NCI-H1694 treated with DMSO at 0.1 percent for 48 hours (cell line): Measurements from ENCODE around the gene CDKAL1.
"Not testable (repeated sequence)": the region's sequence is repeated elsewhere in the genome, so short reads cannot be mapped to it uniquely, and the experiment has no call there.

ENCODE experiments used
- DNase-seq: peaks from one replicate; lab custom pipeline; 2025; lab: John Stamatoyannopoulos, UW

Gene CDKAL1

DNA sequence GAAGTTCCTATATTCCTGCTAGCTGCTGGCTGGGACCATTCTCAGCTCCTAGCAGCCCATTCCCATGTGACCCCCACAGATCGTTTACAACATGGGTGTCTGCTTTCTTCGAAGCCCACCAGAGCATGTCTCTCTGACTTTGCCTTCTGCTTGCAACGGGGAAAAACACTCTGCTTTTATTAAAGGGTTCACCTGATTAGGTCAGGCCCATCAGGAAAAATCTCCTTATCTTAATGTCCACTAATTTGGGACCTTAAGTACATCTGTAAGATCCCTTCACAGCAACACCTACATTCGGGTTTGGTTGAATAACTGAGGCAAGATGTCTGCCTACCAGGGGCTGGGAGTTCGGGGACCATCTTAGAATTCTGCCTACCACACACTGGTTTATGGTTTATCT is 496.9 kb downstream of the CDKAL1 start:
- no peak for DNase-seq

DNA sequence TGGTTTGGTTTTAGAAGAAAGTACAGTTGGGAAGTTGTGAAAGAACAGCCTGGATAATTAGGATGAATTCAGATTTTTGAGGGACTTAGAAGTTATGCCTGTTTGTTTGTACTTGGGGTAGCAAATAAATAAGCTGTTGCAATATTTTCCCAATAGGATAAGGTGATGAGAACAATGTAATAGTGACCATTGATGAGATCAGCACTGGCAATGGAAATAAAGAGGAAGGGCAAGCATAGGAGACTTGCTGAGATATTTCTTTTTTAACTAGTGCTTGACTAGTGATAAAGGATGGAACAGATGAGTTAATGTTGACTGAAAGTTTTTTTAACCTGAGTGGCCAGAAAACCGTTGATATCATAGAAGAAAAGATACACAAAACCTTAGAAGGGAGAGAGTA is 498.8 kb downstream of the CDKAL1 start:
- no peak for DNase-seq

DNA sequence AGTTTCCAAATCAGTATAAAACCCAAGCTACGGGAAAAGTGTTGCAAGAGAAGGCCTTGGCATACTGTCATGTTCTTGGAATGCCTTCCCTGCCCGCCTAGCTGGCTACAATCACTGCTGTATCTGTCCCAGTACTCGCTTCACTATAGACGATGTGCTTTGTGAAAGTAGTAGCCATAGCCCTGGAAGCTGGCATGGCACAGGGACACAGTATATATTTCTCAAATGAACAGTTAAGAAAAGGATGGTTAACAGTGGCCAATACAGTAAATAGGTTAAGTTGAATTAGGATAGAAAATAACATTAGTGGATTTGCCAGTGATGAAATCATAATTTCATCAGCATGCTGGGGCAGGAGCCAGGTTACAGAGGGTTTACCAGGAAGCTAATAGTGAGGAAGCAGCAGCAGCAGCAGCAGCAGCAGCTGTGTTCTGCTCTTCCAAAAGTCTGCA is 499.3 kb downstream of the CDKAL1 start:
- no peak for DNase-seq

DNA sequence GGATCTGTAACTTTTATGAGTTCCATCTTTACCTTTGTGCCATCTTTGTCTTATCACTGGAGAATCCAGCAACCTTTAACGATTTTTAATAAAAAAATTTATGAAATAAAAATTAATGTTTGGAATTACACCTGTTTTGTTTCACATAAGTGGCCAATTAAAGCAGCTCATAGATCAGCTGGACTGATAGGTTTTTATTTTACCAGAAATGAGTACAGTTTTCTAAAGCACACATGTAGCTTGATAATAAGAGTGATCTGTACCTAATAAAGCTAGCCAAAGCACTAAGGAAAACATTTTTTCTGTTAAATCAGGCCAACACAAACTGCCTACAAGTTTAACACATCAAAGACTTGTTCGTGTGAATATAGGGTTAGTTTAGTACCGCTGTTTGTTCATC is 500.1 kb downstream of the CDKAL1 start:
- DNase-seq, result no peak

DNA sequence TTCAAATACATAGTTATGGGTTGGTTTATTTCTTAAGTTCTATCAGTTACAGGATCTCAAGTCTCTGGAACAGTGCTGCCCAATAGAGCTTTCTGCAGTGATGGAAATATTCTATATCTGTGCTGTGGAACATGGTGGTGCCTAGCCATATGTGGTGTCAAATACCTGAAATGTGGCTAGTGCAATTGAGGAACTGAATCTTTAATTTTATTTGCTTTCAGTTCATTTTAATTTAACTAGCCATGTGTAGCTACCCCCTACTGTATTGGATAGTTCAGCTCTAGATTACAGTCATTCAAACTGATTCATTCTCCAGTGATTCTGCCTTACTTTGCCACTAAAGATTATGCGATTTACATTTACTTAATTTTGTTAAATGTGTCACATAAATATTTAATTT is 503.2 kb downstream of the CDKAL1 start:
- DNase-seq, result no peak

DNA sequence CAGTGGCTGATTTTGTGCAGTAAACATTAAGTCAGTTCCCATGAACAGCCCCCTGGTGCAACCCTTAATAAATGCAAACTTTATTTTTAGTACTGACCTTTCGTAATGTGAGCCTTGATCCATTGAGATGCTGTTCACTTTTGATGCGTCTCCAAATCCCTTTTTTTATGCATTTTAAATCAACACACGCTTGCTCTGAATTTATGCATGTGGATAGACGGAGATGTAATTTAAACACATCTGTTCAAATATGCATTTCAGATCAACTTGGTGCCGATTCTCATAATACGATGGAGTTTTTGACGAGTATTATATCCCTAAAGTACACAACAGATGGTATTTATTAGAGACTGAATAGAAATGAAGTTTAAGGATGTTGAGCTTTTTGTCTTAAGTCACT is 505.7 kb downstream of the CDKAL1 start:
- peak; percentile 34 for DNase-seq

DNA sequence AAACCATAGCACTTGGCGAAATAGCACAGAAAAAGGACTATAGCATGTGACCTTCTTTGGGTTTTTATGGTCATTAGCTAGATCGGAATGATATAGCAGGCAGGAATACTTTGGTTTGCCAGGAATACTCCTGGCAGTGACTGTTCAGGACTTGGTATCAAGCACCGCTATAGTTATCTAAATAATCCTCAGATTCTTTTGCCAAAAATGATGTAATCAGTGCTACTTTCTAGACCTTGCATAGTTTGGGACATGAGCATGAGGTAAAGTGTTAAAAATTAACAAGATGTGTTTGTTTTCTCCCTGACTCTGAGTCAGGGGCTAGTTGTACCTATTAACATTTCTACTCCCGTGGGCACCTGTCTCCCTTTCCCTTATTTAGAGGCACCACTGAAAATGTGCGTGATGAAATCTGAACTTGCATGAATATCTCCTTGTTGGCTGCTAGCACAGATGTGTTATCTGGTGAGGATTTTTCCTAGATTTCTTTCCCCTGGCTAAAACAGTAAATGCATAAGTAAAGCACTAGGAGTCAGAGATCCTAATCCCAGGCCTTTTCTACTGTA is 511.0 kb downstream of the CDKAL1 start:
- no peak for DNase-seq

DNA sequence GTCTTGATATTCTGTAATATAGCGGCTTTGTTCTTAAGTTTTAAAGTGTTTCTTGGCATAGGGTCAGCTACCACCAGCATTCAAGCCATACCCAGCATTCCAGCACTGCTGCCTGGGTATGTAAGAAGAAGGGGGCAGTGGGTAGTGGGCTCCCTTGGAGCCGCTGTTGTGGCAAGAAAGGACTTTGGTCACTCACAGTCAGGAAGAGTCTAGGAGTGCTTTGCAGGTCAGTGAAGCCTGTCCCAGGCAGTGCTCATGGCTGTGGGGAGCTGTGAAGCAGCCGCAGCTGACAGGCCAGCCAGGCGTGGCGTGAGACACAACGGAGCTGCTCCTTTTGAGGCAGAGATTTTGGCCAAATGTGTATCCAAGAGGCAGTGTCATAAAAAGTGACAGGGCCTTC is 512.0 kb downstream of the CDKAL1 start:
- no peak for DNase-seq

DNA sequence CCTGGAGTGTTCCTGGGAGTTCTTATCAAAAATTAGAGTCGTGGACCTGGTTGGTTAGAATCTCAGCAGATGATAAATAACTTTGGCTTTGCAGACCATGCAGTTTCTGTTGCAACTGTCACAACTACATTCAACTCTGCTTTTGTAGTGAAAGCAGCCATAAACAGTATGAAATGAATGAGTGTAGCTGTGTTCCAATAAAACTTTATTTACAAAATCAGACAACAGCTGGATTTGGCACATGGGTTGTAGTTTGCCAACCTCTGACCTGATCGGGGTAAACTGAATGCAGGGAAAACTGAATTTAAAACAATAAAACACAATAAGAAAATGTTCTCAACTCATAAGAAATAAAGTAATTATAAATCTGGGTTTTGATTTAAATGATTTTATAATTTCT is 513.8 kb downstream of the CDKAL1 start:
- DNase-seq, result no peak

DNA sequence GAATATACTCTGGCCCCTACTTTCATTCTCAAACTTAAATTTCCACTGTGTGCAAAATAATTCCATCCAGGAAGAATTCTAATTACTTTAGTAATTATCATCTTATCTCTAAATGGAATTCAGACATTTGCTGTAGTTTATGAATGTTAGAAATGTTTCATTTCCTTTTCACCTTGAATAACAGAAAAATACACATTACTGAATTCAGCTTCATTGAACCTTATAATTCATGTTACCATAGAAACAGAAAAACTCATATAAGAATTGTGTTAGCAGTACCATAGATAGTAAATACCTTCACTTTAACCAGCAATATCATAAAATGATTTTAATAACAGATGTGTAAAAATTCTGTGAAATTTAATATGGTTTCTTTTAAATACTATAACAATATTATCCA is 514.9 kb downstream of the CDKAL1 start:
- DNase-seq, result no peak

DNA sequence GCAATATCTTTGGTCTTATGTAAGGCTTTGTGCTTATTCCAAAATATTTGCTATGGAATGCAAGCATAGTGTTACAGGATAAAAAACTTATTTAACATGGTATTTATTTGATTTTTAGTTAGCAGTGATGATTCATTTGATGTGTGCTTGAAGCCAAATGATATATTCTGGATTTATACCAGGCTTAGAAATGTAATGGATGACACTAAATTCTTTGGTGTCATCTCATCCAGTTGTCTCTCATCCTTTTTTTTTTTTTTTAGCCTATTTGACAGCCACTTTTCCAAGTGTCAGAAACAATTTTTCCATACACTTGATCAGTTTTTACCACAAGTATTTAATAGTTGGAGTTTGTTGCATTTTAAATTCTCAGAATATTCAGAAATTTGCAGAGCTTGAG is 515.3 kb downstream of the CDKAL1 start:
- no peak for DNase-seq

DNA sequence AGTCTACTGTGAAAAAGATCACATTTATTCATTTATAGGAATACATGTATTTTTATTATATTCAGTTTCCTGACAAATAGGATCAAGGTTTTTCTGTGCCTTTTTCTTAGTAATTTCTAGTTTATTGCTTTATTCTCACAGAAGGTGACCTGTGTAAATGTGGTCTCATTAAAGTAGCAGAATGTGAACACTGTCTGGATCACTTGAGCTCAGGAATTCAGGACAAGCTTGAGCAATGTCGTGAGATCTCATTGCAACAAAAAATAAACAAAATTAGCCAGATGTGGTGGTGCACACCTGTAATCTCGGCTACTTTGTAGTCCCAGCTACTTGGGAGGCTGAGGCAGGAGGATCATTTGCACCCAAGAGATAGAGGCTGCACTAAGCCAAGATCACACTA is 516.7 kb downstream of the CDKAL1 start:
- no peak for DNase-seq

DNA sequence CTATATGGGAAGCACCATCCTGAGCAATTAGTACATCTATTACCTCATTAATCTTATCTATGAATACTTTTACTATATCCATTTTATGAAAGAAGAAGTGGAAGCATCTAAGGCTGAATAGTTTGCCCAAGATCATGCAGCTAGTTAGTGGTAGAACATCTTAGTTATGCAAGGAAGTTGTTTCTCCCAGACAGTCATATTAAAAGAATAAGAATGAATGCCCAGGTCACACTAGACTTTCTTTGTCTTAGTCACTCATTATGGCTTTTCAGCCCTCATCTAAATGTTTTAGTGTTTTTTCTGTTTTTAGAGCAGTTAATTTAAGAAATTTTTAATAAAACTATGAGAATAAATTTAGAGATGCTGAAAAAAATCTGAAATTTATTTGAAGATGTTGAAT is 517.5 kb downstream of the CDKAL1 start:
- DNase-seq, result no peak

DNA sequence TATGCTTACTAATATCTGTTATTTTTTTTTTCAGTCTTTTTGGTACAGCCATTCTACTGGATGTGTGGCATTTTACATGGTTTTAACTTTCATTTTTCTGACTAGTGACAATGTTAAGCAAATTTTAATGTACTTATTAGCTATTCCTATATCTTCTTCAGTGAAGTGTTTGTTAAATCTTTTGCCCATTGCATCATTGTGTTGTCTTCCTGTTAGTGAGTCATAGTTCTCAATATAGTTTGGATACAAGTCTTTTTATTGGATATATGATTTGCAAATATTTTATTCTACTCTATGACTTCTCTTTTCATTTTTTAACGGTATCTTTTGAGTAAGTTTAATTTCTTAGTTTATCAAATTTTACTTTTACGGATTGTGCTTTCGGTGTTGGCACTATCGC is 519.4 kb downstream of the CDKAL1 start:
- no peak for DNase-seq

DNA sequence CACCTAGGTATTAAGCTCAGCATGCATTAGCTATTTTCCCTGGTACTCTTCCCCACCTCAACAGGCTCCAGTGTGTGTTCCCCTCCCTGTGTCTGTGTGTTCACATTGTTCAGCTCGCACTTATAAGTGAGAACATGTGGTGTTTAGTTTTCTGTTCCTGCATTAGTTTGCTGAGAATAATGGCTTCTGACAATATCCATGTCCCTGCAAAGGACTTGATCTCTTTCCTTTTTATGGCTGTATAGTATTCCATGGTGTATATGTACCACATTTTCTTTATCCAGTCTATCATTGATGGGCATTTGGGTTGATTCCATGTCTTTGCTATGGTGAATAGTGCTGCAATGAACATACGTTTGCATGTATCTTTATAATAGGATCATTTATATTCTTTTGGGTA is 521.2 kb downstream of the CDKAL1 start:
- not testable (repeated sequence) for DNase-seq

DNA sequence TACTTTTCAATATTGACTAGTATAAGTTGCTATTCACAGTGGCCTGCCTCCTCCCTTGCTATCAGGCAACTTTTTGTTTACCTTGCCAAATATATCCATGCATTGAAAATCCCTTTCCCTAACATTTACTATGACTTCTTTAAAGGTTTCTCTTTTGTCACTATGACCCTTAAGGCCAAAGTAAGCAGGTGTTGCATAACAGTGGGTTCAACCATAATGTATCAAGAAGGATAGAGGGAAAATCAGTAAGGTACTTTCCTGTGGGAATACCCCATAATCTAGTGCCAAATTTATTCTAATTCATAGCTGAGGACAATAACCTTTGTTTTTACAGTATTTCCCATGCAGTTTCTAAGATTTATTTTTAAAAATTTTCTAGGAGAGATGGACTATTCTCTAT is 527.6 kb downstream of the CDKAL1 start:
- DNase-seq, result no peak

DNA sequence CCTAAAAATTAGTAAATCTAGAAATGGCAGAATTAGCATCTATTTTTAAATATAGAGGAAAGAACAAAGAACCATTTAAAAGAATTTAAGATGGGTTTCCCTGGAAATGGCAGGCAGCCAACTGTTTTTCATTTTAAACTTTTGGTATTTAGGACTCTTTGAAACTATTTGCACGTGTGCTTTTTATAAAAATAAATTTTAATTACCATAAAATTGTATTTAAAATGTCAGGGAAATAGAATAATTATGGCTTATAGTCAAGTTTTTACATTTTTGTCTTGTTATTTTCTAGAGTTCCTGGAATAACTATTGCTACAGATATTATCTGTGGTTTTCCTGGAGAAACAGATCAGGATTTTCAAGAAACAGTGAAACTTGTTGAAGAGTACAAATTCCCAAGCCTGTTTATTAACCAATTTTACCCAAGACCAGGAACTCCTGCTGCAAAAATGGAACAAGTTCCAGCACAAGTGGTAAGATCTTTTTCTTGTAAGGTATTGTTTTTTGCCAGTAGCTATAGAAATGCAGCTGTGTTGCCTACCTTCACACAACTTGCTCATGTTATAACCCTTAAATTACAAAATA is 530.6 kb downstream of the CDKAL1 start:
- DNase-seq, result no peak

DNA sequence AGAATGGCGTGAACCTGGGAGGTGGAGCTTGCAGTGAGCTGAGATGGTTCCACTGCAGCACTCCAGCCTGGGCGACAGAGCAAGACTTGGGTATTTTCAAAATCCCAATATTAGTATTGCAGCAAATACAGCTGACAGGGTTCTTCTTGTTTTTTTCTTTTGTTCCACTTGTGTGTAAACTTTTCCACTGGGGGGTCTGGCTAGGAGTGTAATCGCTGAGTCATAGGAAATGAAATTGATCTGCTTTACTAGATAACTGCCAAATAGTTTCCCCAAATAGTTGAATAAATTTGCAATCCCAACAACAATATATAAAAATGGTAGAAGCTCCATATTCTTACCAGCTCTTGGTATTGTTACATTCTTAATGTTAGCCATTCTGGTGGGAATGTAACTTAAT is 533.3 kb downstream of the CDKAL1 start:
- no peak for DNase-seq

DNA sequence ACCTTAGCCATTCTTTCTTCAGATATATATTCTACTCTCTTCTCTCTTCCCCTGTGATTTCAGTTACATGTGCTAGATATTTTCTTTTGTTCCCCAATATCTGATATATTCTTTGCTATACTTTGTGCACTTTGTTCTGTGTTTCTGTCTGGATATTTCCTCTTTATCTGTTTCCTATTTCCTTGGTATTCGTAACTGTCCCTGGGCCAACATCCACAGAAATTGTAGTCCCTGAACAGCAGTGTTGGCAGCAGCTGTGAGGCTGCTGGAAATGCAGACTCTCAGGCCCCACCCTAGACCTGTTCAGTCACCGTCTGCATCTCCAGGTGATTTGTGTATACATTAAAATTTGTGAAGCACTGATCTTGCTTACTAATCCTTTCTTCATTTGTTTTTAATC is 536.4 kb downstream of the CDKAL1 start:
- DNase-seq, result no peak

DNA sequence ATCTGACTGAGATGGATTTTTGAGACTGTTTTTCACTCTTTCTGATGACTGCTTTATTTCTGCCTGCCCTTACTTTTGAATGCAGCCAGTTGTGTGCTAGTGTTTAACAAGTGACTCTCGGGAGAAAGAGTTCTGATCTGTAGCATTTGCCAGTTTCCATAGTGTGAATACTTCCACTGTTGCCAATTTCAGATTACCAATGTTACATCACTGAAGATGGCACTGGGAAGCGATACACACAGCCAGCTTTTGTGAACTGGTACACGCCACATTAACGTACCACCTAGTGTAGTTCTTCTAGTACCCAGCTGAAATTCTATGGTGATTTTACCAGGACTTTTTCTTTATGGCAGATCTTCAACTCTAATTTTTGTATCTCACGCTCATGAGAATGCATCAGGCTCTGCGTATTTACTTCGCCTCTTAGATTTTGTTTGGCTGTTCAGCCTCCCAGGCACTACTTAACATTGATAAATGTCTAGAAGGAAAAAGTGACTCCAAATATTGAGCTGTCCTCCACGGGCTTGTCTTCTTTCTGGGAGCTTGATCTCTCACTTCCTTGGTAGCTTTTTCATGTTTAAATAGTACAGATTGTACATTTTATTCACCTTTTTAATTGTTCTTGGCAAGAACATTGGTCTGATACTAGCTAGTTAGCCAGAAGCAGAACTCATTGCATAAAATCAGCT is 537.7 kb downstream of the CDKAL1 start:
- no peak for DNase-seq

DNA sequence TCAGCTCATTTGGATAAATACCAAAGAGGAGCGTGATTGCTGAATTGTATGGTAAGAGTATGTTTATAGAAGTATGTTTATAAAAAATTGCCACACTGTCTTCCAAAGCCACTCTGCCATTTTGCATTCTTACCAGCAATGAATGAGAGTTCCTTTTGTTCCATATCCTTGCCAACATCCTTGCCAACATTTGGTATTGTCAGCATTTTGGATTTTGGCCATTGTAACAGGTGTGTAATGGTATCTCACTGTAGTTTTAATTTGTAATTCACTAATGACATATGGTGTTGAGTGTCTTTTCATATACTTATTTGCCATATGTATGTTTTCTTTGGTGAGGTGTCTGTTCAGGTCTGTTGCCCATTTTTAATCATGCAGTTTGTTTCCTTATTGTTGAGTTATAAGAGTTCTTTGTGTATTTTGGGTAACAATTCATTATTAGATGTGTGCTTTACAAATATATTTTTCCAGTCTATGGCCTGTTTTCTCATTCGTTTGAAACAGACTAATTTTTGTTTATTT is 539.1 kb downstream of the CDKAL1 start:
- no peak for DNase-seq

DNA sequence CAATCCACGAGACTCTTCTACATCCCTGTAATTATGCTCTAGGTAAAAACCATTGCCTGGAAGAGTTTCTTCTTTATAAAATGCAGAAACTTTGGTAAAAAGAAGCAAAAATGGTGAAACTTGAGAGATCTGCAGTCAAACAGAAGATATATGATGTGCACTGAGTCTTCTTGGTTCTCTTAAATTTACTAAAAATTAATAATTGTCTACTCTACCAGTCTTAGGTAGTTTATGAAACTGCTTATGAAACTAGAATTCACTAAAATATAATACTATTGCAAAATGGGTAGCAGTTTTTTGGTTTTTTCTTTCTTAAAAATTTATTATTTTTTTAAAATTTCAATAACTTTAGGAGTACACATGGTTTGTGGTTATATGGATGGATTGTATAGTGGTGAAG is 540.2 kb downstream of the CDKAL1 start:
- no peak for DNase-seq

DNA sequence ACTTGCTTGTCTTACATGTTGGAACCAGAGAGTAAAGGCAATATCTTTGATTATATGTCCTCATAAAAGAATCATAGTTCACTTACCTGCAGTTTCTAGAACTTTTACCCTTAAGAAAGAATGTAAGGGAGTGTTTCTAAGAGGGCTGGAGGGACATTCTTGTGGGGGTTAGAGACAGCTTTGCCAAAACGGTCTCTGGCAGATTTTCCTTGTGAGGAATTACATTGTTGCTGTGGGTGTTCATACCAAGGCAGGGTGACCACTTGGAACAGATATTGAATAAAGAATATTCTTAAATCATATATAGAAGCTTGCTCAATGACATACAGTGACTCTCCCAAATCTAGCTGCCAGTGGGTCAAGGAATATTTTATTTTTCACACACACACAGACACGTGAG is 541.7 kb downstream of the CDKAL1 start:
- DNase-seq, result no peak

DNA sequence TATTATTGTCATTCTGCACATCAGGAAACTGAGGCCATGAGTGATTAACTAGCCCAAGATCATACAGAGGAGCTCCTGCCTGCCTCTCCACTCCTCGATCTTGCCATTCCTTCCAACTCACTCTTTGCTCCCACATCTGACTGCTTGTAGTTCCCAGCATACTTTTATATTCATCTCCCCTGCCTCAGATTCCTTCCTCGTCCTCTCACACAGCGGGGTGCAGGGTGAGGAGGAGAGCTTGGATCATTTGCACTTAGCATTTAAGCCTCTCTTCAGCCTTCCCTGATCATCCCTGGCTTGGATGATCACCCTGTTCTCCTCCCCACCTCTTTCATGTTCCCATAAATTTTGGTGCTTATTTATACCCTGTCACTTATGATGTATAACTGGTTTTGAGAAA is 544.2 kb downstream of the CDKAL1 start:
- DNase-seq, result no peak
